GM19463 (cell line): ENCODE data around the gene CEBPZ.
A peak's percentile ranks its signal among the peaks of the same experiment; 100 is the strongest.
"Not testable (repeated sequence)": the region's sequence is repeated elsewhere in the genome, so short reads cannot be mapped to it uniquely, and the experiment has no call there.

ENCODE experiments used
- ATAC-seq: cut with Tn5 transposase; IDR thresholded peaks from one replicate; pipeline ENCODE4 v1.9.1; 2021; ENCODE audit warnings: mild to moderate bottlenecking, moderate library complexity; ENCODE audit not compliant: unreplicated experiment

CEBPZ gene

DNA sequence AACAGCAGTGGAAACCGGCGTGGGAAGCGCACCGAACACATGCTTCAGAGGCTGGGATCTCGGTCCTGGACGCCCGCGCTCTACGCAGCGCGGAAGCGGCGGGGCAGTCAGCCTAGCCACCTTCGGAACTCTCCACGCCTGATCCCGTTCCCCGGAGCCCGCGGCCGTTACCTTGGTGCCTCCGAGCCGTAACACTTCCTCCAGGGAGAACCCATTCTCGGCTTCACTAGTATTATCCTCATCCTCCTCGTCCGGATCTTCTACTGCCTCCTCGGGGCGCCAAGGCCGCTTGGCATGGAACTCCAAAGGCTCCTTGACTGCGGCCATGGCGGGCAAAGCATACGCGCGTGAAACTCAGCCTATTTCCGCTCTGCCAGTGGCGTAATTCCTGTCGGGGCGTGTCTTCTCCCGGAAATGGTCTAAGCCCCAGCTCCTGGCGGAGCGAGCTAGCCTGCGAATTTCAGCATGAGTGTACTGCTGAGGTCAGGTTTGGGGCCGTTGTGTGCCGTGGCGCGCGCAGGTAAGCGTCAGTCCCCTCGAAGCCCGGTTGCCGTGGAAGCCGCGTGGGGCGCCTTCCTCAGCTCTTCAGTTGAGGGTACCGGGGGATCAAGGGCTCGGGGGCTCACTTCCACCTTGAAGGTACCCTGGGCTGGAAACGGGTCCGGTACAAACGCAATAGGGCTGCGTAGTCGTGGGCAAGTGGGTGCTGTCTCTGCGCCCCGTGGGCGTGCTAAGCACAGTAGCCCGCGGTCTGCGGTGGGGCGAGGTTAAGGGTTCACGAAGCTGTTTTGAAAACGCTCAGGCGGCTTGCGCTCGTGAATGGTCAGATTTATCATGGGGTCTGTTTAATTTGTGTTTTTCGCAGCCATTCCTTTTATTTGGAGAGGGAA, at the start of gene CEBPZ, which contains the start of gene NDUFAF7:
TSS of gene CEBPZ (minus strand) at position 356 of the 890 bp plus-strand sequence. CDS start at position 327, 29 bp downstream.
TSS of gene NDUFAF7 (plus strand) at position 418 of the 890 bp plus-strand sequence. CDS start at position 466, 48 bp downstream.
- peak; percentile 95 for ATAC-seq

- ATAC-seq: no peak
Observed at GRCh38 chr2:37276291-37276690, 44.9 kb upstream of the CEBPZ start.

GRCh38 chr2:37274359-37274965, 43.1 kb upstream of the CEBPZ start:
- no peak for ATAC-seq

DNA sequence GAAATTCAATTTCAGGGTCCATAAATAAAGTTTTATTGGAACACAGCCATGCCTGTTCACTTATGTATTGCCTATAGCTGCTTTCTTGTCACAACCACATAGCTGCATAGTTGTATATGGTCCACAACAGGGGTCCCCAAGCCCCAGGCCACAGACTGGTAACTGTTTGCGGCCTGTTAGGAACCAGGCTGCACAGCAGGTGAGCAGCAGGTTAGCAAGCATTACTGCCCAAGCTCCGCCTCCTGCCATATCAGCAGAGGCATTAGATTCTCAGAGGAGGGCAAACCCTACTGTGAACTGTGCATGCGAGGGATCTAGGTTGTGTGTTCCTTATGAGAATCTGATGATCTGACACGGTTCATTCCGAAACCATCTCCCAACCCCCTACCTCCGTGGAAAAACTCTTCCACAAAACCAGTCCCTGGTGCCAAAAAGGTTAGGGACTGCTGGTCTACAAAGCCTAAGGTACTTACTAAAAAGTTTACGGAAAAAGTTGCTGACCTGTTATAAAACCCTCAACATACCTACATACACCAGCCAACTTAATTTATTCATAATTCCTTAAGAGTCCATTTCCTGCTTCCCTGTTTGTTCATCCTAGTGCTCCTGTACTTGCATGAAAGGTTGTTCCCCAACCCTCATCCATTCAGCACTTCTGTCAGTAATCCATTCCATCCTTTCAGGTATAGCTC, 40.1 kb upstream of the CEBPZ start:
- no peak for ATAC-seq

- ATAC-seq: no peak
Observed at GRCh38 chr2:37268111-37268510, 36.7 kb upstream of the CEBPZ start.

GRCh38 chr2:37267685-37268084, 36.3 kb upstream of the CEBPZ start:
- ATAC-seq: no peak

DNA sequence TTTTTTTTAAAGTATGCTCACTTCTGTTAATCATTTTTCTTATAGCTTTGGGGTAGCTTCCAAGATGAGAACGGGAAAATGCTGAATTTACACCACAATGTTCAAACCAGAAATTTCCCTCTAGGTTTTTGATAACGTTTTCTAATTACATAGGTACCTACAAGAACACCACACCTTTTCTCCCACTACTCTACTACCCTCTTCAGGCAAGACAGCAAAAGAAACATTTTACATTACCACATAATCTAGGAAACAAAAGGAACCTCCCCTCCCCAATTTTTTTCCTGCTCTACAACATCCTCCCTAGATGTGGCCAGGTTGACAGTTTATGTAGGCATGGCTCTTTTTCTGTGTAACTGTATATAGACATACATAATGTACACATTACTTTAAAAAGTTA, 32.4 kb upstream of the CEBPZ start:
- no peak for ATAC-seq

DNA sequence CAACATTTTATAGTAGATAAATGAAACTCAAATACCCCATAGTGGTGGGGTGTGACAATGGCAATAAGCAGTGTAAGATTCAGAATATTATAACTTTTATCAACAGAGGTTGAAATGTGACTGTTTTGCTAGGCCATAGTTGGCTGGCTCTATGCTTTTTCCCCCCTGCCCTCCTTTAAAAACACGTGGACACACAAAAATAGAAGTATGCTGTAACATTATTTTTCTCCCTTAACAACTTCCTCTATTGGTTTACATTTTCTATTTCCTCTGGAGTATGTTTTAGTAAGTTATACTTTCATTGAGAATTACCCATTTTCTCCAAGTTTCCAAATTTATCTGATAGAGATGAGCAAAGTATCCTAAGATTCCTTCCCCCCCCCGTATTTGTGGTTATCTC, 31.1 kb upstream of the CEBPZ start:
- ATAC-seq: no peak

DNA sequence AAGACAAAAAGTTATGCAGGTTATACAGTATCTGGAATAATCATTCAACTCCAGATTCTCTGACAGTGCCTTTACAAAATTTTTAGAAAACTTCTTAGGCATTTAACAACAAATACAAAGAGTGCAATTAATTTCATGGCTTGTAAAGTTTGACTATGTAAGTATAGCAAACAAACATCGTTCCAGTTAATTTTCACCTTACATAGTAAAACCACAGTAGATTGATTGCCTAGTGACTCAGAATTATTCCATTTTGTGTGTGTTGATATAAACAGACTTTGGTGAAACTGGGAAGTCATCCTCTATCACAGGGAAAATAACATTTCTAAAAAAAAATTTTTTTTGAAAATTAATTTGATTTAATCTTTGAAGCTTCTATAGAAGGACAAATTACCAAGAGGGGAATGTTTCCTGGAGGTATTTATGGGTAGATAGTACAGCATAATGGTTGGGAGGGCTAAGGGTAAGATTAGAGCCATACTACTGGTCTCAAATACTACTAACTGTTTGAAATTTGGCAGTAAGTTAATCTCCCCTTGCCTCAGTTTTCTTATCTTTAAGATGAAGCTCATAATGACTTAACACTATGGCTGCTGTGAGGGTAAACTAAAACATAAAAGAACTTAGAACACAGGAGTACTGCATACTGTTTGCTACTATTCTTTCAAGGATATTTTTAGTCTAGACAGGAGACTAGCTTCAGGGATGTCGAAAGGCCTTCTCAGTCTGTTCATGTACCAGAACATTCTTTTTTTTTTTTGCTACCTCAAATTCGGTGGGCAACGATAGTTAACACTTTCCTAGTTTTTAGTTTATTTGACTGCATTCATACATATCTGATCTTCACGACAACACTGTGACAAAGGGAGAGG, 19.7 kb upstream of the CEBPZ start:
- no peak for ATAC-seq

- ATAC-seq: no peak
Observed at GRCh38 chr2:37246205-37246604, 14.8 kb upstream of the CEBPZ start.

- ATAC-seq: no peak
Observed at GRCh38 chr2:37244755-37245154, 13.4 kb upstream of the CEBPZ start.

GRCh38 chr2:37244017-37244416, 12.6 kb upstream of the CEBPZ start:
- peak; percentile 92 for ATAC-seq

DNA sequence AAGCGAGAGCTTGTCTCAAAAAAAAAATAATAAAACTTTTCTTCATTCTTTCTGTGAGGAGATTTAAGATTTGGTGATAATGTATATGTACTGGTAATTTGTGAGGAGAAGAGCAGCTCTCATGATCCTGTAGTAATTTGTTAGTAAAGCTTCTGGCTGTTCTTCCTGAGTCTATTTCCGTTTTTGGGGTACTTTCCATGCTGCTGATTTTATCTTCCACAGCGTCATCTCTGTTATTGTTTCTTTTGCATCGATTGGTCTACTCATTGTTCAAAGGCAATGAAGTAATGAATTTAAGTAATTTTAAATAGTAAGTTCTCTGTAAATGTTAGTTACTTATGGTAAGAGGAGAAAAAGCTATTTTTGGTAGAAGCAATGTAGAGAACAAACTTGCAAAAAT, 12.0 kb upstream of the CEBPZ start:
- no peak for ATAC-seq

DNA sequence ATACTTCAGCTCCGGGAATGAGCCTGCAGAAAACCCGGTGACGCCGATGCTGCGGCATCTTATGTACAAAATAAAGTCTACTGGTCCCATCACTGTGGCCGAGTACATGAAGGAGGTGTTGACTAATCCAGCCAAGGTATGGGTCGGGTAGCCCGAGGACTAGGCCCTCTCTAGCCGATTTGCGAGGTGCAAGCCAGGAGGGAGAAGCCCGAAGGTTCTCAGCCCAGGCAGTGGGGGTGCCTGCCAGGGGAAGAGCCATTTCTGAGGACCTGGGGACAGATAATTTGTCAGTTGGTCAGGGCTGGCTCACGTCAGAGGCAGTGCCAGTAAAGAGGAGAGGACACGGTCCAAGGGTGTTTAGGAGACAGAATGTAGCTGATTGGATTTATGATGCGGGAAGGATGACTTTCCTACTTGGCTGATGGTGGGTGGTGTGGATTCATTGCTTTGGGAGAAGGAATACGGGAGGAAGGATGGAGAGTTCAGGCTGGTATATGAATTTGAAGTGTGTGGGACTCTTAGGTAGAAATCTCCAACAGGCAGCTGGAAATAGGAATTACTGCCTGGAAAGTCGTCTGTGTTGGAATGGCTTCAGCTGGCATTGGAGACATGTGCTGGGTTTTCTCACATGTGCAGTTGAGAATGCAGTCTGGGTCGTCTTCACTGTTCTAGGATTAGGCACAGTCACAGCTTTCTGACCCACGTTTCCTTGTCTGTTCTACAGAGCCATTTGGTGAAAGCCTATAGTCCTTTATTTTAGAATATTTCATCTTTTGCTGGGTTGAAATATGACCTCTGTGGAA, 936 bp upstream of the CEBPZ start:
- no peak for ATAC-seq

- no peak for ATAC-seq
Observed at GRCh38 chr2:37230581-37230980, 815 bp downstream of the CEBPZ start.

GRCh38 chr2:37228788-37229187, 2.6 kb downstream of the CEBPZ start:
- ATAC-seq: no peak

DNA sequence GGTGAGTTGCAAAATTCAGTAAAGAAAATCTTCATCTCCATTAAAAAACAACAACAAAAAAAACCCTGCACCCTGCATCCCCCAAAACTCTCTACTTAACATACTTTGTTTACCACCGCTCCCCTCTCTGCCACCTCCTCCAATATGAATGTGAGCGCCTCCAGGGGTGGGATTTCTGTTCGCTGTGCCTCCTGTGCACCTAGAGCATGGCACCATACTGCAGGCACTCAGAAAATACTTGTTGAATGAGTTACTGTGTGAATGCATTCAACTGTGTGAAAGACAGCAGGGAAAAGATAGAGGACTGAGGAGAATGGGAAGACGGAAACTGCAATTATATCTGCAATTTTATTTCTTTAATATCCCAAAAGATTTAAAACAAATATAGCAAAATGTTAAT, 4.5 kb downstream of the CEBPZ start:
- ATAC-seq: no peak

GRCh38 chr2:37225129-37225528, 6.3 kb downstream of the CEBPZ start:
- not testable (repeated sequence) for ATAC-seq

GRCh38 chr2:37224063-37224462, 7.3 kb downstream of the CEBPZ start:
- ATAC-seq: no peak

- ATAC-seq: no peak
Observed at GRCh38 chr2:37223131-37223530, 8.3 kb downstream of the CEBPZ start.
